Measurements from ENCODE around the gene TMEM179B.

DNA sequence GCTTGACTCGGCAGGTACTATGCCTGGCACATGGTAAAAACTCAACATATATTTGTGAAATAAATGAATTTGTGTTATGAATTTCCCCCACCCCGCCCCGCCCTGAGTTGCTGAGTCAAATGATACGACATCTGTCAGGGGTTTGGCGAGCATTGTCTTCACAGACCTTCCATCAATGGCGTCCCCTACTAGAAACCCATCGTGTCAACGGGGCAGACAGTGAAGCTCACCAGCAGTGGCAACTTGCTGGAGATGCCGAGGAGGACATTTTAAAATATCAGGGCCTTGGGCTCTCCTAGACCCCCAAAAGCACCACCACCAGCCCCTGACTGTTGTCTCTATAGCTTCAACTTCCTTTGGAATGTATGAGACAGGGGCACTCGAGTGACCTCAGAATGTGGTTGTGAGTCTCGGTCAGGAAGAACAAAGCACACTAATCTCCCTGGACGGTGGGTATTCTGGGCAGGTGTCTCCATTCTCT, 18.8 kb downstream of the TMEM179B start:
- TF ChIP-seq EZH2 (IDR thresholded peaks at IDR 0.05; ENCODE audit: insufficient read depth, low read length): no peak
- TF ChIP-seq, protein P1, sequence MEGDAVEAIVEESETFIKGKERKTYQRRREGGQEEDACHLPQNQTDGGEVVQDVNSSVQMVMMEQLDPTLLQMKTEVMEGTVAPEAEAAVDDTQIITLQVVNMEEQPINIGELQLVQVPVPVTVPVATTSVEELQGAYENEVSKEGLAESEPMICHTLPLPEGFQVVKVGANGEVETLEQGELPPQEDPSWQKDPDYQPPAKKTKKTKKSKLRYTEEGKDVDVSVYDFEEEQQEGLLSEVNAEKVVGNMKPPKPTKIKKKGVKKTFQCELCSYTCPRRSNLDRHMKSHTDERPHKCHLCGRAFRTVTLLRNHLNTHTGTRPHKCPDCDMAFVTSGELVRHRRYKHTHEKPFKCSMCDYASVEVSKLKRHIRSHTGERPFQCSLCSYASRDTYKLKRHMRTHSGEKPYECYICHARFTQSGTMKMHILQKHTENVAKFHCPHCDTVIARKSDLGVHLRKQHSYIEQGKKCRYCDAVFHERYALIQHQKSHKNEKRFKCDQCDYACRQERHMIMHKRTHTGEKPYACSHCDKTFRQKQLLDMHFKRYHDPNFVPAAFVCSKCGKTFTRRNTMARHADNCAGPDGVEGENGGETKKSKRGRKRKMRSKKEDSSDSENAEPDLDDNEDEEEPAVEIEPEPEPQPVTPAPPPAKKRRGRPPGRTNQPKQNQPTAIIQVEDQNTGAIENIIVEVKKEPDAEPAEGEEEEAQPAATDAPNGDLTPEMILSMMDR (IDR thresholded peaks at IDR 0.05; ENCODE audit: insufficient read depth, low read depth, low read length): no peak
